Mesodermal cell (in vitro differentiated cells): ENCODE data around the gene TFB2M.

Source experiments
- H3K27ac ChIP-seq: 2 replicates; pipeline ENCODE4 v1.7.0; 2013; ENCODE audit warnings: mild to moderate bottlenecking, low read depth, low read length, moderate library complexity; ENCODE audit not compliant: severe bottlenecking
- H3K36me3 ChIP-seq: 2 replicates; pipeline ENCODE4 v1.7.1; 2013; ENCODE audit warnings: mild to moderate bottlenecking, low read length, moderate library complexity; ENCODE audit not compliant: control insufficient read depth, insufficient read depth
- H3K4me1 ChIP-seq: one replicate; pipeline ENCODE4 v1.7.1; 2013; ENCODE audit warnings: mild to moderate bottlenecking, low read length; ENCODE audit not compliant: insufficient read depth, control insufficient read depth, poor library complexity, severe bottlenecking
- H3K4me3 ChIP-seq: 2 replicates; pipeline ENCODE4 v1.7.0; 2013; ENCODE audit warnings: low read length, control low read depth, mild to moderate bottlenecking; ENCODE audit not compliant: insufficient read depth, poor library complexity, severe bottlenecking; ENCODE audit errors: extremely low read depth
- H3K9me3 ChIP-seq: 2 replicates; pipeline ENCODE4 v1.7.1; 2013; ENCODE audit warnings: mild to moderate bottlenecking, low read length, moderate library complexity; ENCODE audit not compliant: control insufficient read depth
- WGBS, 2 experiments: methylation state at CpG; one replicate each; pipeline ENCODE4 v1.1.5; 2013; ENCODE audit warnings: missing lambda C conversion rate in 2 of 2; ENCODE audit not compliant: insufficient coverage in 2 of 2; 5-methylcytosine and 5-hydroxymethylcytosine counted together

Gene TFB2M

GRCh38 chr1:246528933-246529731 is 36.9 kb downstream of the TFB2M start:
- H3K4me1 ChIP-seq, result no peaks in the 10 kb centered on the region
- WGBS, 2 experiments, result 69 to 73% methylated on average over 3 to 6 of the region's 8 CpGs
- no peak overlapping the region for H3K27ac ChIP-seq
- no peak overlapping the region for H3K4me3 ChIP-seq
- H3K36me3 ChIP-seq, result no peaks in the 10 kb centered on the region
- peaks cover 12% of the 10 kb centered on the region for H3K9me3 ChIP-seq

GRCh38 chr1:246527402-246528088 is 38.5 kb downstream of the TFB2M start:
- H3K27ac ChIP-seq, result no peak overlapping the region
- peaks cover 12% of the 10 kb centered on the region for H3K9me3 ChIP-seq
- no peaks in the 10 kb centered on the region for H3K36me3 ChIP-seq
- 78 to 93% methylated on average over 2 to 4 of the region's 5 CpGs for WGBS, 2 experiments
- no peak overlapping the region for H3K4me3 ChIP-seq
- H3K4me1 ChIP-seq, result no peaks in the 10 kb centered on the region

- no peaks in the 10 kb centered on the region for H3K4me1 ChIP-seq
- WGBS, 2 experiments, result 88% methylated on average over 7 of the region's 7 CpGs
- peaks cover 12% of the 10 kb centered on the region for H3K9me3 ChIP-seq
- no peak overlapping the region for H3K27ac ChIP-seq
- no peaks in the 10 kb centered on the region for H3K36me3 ChIP-seq
- H3K4me3 ChIP-seq, result no peak overlapping the region
These were observed 39.1 kb downstream of the TFB2M start for GRCh38 chr1:246526915-246527314.

GRCh38 chr1:246526380-246526779 is 39.7 kb downstream of the TFB2M start:
- H3K9me3 ChIP-seq, result peaks cover 12% of the 10 kb centered on the region
- no peak overlapping the region for H3K4me3 ChIP-seq
- no peaks in the 10 kb centered on the region for H3K36me3 ChIP-seq
- H3K27ac ChIP-seq, result no peak overlapping the region
- WGBS, 2 experiments, result 94% methylated on average over 4 of the region's 4 CpGs; no CpG with 5 or more reads in 1 of the 2 experiments
- H3K4me1 ChIP-seq, result no peaks in the 10 kb centered on the region

GRCh38 chr1:246519514-246519913 is 46.5 kb downstream of the TFB2M start:
- H3K36me3 ChIP-seq, result no peaks in the 10 kb centered on the region
- WGBS, 2 experiments, result no CpG with 5 or more reads among the region's 1 CpG
- H3K4me3 ChIP-seq, result no peak overlapping the region
- no peaks in the 10 kb centered on the region for H3K4me1 ChIP-seq
- H3K9me3 ChIP-seq, result peaks cover 30% of the 10 kb centered on the region
- no peak overlapping the region for H3K27ac ChIP-seq

- WGBS, 2 experiments, result 88% methylated on average over 16 to 17 of the region's 17 CpGs
- no peaks in the 10 kb centered on the region for H3K4me1 ChIP-seq
These were observed 47.4 kb downstream of the TFB2M start for GRCh38 chr1:246518456-246519205.

GRCh38 chr1:246517391-246517790 is 48.7 kb downstream of the TFB2M start:
- Histone ChIP-seq H3K9me3 (peaks cover 30% of the 10 kb centered on the region), H3K4me1 (no peaks in the 10 kb centered on the region)
- 79 to 84% methylated on average over 7 of the region's 7 CpGs for WGBS, 2 experiments

More at GRCh38 chr1:246518456-246519205, 47.4 kb downstream of the TFB2M start:
- Histone ChIP-seq H3K4me3 (no peak overlapping the region), H3K9me3 (peaks cover 30% of the 10 kb centered on the region), H3K27ac (no peak overlapping the region), H3K36me3 (no peaks in the 10 kb centered on the region)

GRCh38 chr1:246516126-246516525 is 49.9 kb downstream of the TFB2M start:
- peaks cover 30% of the 10 kb centered on the region for H3K9me3 ChIP-seq
- H3K27ac ChIP-seq, result no peak overlapping the region
- no peak overlapping the region for H3K4me3 ChIP-seq
- H3K4me1 ChIP-seq, result no peaks in the 10 kb centered on the region
- WGBS, 2 experiments, result 77 to 90% methylated on average over 3 of the region's 10 CpGs
- no peaks in the 10 kb centered on the region for H3K36me3 ChIP-seq

More at GRCh38 chr1:246517391-246517790, 48.7 kb downstream of the TFB2M start:
- Histone ChIP-seq H3K27ac (no peak overlapping the region), H3K36me3 (no peaks in the 10 kb centered on the region), H3K4me3 (no peak overlapping the region)

- no CpG with 5 or more reads among the region's 3 CpGs for whole genome bisulfite sequencing, 2 experiments
- Histone ChIP-seq H3K4me1 (no peaks in the 10 kb centered on the region), H3K4me3 (no peak overlapping the region), H3K27ac (no peak overlapping the region), H3K36me3 (no peaks in the 10 kb centered on the region), H3K9me3 (peaks cover 30% of the 10 kb centered on the region)
These were observed 50.6 kb downstream of the TFB2M start for GRCh38 chr1:246515390-246516005.

- H3K27ac ChIP-seq, result no peak overlapping the region
- WGBS, 2 experiments, result 89 to 90% methylated on average over 7 of the region's 7 CpGs
These were observed 52.3 kb downstream of the TFB2M start for GRCh38 chr1:246513619-246514343.

More at GRCh38 chr1:246513619-246514343, 52.3 kb downstream of the TFB2M start:
- Histone ChIP-seq H3K9me3 (peaks cover 30% of the 10 kb centered on the region), H3K4me3 (no peak overlapping the region), H3K4me1 (no peaks in the 10 kb centered on the region), H3K36me3 (no peaks in the 10 kb centered on the region)
